ENCODE results near the gene TOMT.

TOMT gene

GRCh38 chr11:72085621-72086351, 19.9 kb upstream of the TOMT start:
- no peak for DNase-seq (ENCODE audit: low read depth in 1 of 2, low spot score in 1 of 2)

- DNase-seq (ENCODE audit: low read depth in 1 of 2, low spot score in 1 of 2) = no peak
Observed at GRCh38 chr11:72088076-72088808, 17.5 kb upstream of the TOMT start.

GRCh38 chr11:72091292-72091691, 14.4 kb upstream of the TOMT start:
- DNase-seq (ENCODE audit: low read depth in 1 of 2, low spot score in 1 of 2) = peak; percentile 39 to 50

GRCh38 chr11:72098741-72099140, 7.0 kb upstream of the TOMT start:
- no peak for DNase-seq (ENCODE audit: low read depth in 1 of 2, low spot score in 1 of 2)

GRCh38 chr11:72100009-72100408, 5.7 kb upstream of the TOMT start:
- DNase-seq (ENCODE audit: low read depth in 1 of 2, low spot score in 1 of 2) = no peak

GRCh38 chr11:72100462-72100861, 5.3 kb upstream of the TOMT start:
- DNase-seq (ENCODE audit: low read depth in 1 of 2, low spot score in 1 of 2) = no peak

- no peak for DNase-seq (ENCODE audit: low read depth in 1 of 2, low spot score in 1 of 2)
Observed at GRCh38 chr11:72102162-72102561, 3.6 kb upstream of the TOMT start.

GRCh38 chr11:72102631-72102945, 3.1 kb upstream of the TOMT start:
- DNase-seq (ENCODE audit: low read depth in 1 of 2, low spot score in 1 of 2) = no peak

- DNase-seq (ENCODE audit: low read depth in 1 of 2, low spot score in 1 of 2) = peak; percentile 91 to 94
Observed at GRCh38 chr11:72102946-72103753, 2.6 kb upstream of the TOMT start, which contains the start of gene LAMTOR1. Gene LAMTOR1, minus strand, starts transcription at chr11:72103297. Its CDS starts 73 bp downstream, at chr11:72103224.

GRCh38 chr11:72103754-72104167, 2.0 kb upstream of the TOMT start:
- no peak for DNase-seq (ENCODE audit: low read depth in 1 of 2, low spot score in 1 of 2)

GRCh38 chr11:72111300-72112142, 5.8 kb downstream of the TOMT start:
- DNase-seq (ENCODE audit: low read depth in 1 of 2, low spot score in 1 of 2) = no peak

GRCh38 chr11:72112143-72112977, 6.6 kb downstream of the TOMT start, which contains the start of gene ANAPC15:
Gene ANAPC15, minus strand, starts transcription at chr11:72112695. Its CDS starts 1,419 bp downstream, at chr11:72111276.
- DNase-seq (ENCODE audit: low read depth in 1 of 2, low spot score in 1 of 2) = peak; percentile 89 to 91

GRCh38 chr11:72112978-72113808, 7.5 kb downstream of the TOMT start:
- no peak for DNase-seq (ENCODE audit: low read depth in 1 of 2, low spot score in 1 of 2)

GRCh38 chr11:72114570-72114969, 8.8 kb downstream of the TOMT start:
- DNase-seq (ENCODE audit: low read depth in 1 of 2, low spot score in 1 of 2) = no peak

- DNase-seq (ENCODE audit: low read depth in 1 of 2, low spot score in 1 of 2) = no peak
Observed at GRCh38 chr11:72116019-72116755, 10.5 kb downstream of the TOMT start.

- DNase-seq (ENCODE audit: low read depth in 1 of 2, low spot score in 1 of 2) = no peak
Observed at GRCh38 chr11:72119198-72119597, 13.5 kb downstream of the TOMT start.

- no peak for DNase-seq (ENCODE audit: low read depth in 1 of 2, low spot score in 1 of 2)
Observed at GRCh38 chr11:72120930-72121329, 15.2 kb downstream of the TOMT start.

- no peak for DNase-seq (ENCODE audit: low read depth in 1 of 2, low spot score in 1 of 2)
Observed at GRCh38 chr11:72122607-72123006, 16.9 kb downstream of the TOMT start.

Data from stimulated activated CD4-positive, alpha-beta T cell treated with anti-CD3 and anti-CD28 coated beads, Interleukin-15, amount 100 ng/mL, for 1 hour (primary cell).